KOPT-K1 (cell line): ENCODE measurements around the gene MT3.

Experiments
- H3K27ac ChIP-seq: fragments of 200-600 bp; sonication (generic); 2 replicates; pipeline ENCODE4 v1.5.1; 2016; ENCODE audit warnings: antibody characterized with exemption, mild to moderate bottlenecking, low read depth, low read length; ENCODE audit not compliant: poor library complexity, severe bottlenecking
- H3K36me3 ChIP-seq: fragments of 200-600 bp; sonication (generic); 2 replicates; pipeline ENCODE4 v1.5.1; 2017; ENCODE audit warnings: antibody characterized with exemption, mild to moderate bottlenecking, low read length, moderate library complexity; ENCODE audit not compliant: insufficient read depth
- H3K9me3 ChIP-seq: fragments of 200-600 bp; sonication (generic); 2 replicates; pipeline ENCODE4 v1.5.1; 2017; ENCODE audit warnings: antibody characterized with exemption, low read length, mild to moderate bottlenecking; ENCODE audit not compliant: insufficient read depth, poor library complexity, severe bottlenecking

MT3 gene

GRCh38 chr16:56600398-56600999 is 11.2 kb downstream of the MT3 start:
- H3K27ac ChIP-seq, result no peak overlapping the region
- H3K9me3 ChIP-seq, result no peaks in the 10 kb centered on the region
- H3K36me3 ChIP-seq, result no peaks in the 10 kb centered on the region

GRCh38 chr16:56601325-56601724 is 12.0 kb downstream of the MT3 start:
- H3K27ac ChIP-seq, result no peak overlapping the region

GRCh38 chr16:56603589-56603988 is 14.3 kb downstream of the MT3 start:
- H3K27ac ChIP-seq, result no peak overlapping the region
- no peaks in the 10 kb centered on the region for H3K9me3 ChIP-seq
- H3K36me3 ChIP-seq, result no peaks in the 10 kb centered on the region

More at GRCh38 chr16:56601325-56601724, 12.0 kb downstream of the MT3 start:
- Histone ChIP-seq H3K36me3 (no peaks in the 10 kb centered on the region), H3K9me3 (no peaks in the 10 kb centered on the region)

- no peak overlapping the region for H3K27ac ChIP-seq
- no peaks in the 10 kb centered on the region for H3K9me3 ChIP-seq
- no peaks in the 10 kb centered on the region for H3K36me3 ChIP-seq
Observed at GRCh38 chr16:56604966-56605365, 15.6 kb downstream of the MT3 start.

- no peaks in the 10 kb centered on the region for H3K36me3 ChIP-seq
- no peak overlapping the region for H3K27ac ChIP-seq
- no peaks in the 10 kb centered on the region for H3K9me3 ChIP-seq
Observed at GRCh38 chr16:56605475-56605874, 16.1 kb downstream of the MT3 start.

- Histone ChIP-seq H3K36me3 (no peaks in the 10 kb centered on the region), H3K9me3 (no peaks in the 10 kb centered on the region), H3K27ac (no peak overlapping the region)
Observed at GRCh38 chr16:56606071-56606475, 16.7 kb downstream of the MT3 start.

GRCh38 chr16:56606476-56607108 is 17.3 kb downstream of the MT3 start:
- Histone ChIP-seq H3K36me3 (no peaks in the 10 kb centered on the region), H3K27ac (no peak overlapping the region), H3K9me3 (no peaks in the 10 kb centered on the region)

GRCh38 chr16:56607109-56607618 is 17.8 kb downstream of the MT3 start:
- Histone ChIP-seq H3K36me3 (no peaks in the 10 kb centered on the region), H3K27ac (no peak overlapping the region), H3K9me3 (no peaks in the 10 kb centered on the region)

GRCh38 chr16:56607675-56608042 is 18.3 kb downstream of the MT3 start:
- Histone ChIP-seq H3K36me3 (no peaks in the 10 kb centered on the region), H3K9me3 (no peaks in the 10 kb centered on the region), H3K27ac (peak overlapping the region; percentile 59)

GRCh38 chr16:56608043-56608875 is 18.9 kb downstream of the MT3 start, which contains the start of gene MT2A:
Gene MT2A, plus strand, starts transcription at chr16:56608584. Its CDS starts 72 bp downstream, at chr16:56608656.
- Histone ChIP-seq H3K36me3 (no peaks in the 10 kb centered on the region), H3K9me3 (no peaks in the 10 kb centered on the region), H3K27ac (peak within 1 kb of the TSS; percentile 59)

GRCh38 chr16:56608876-56609462 is 19.6 kb downstream of the MT3 start:
- no peaks in the 10 kb centered on the region for H3K36me3 ChIP-seq
- no peaks in the 10 kb centered on the region for H3K9me3 ChIP-seq
- peak overlapping the region; percentile 59 for H3K27ac ChIP-seq

GRCh38 chr16:56609463-56609921 is 20.2 kb downstream of the MT3 start:
- H3K9me3 ChIP-seq, result no peaks in the 10 kb centered on the region
- no peaks in the 10 kb centered on the region for H3K36me3 ChIP-seq
- H3K27ac ChIP-seq, result peak overlapping the region; percentile 59

- Histone ChIP-seq H3K36me3 (no peaks in the 10 kb centered on the region), H3K9me3 (no peaks in the 10 kb centered on the region), H3K27ac (peak overlapping the region; percentile 59)
Observed at GRCh38 chr16:56610017-56610608, 20.8 kb downstream of the MT3 start.

- H3K27ac ChIP-seq, result peak overlapping the region; percentile 59
- no peaks in the 10 kb centered on the region for H3K9me3 ChIP-seq
- H3K36me3 ChIP-seq, result no peaks in the 10 kb centered on the region
Observed at GRCh38 chr16:56610609-56611111, 21.3 kb downstream of the MT3 start.
